ENCODE measurements around the gene GDF10.

GDF10 gene

GRCh38 chr10:47296156-47296894 is 3.7 kb upstream of the GDF10 start:
- no peak for DNase-seq

- DNase-seq: no peak
These were observed 3.1 kb upstream of the GDF10 start for GRCh38 chr10:47296941-47297340.

- DNase-seq: no peak
These were observed 2.0 kb upstream of the GDF10 start for GRCh38 chr10:47297866-47298540.

- DNase-seq: no peak
These were observed 1.3 kb upstream of the GDF10 start for GRCh38 chr10:47298715-47299114.

DNA sequence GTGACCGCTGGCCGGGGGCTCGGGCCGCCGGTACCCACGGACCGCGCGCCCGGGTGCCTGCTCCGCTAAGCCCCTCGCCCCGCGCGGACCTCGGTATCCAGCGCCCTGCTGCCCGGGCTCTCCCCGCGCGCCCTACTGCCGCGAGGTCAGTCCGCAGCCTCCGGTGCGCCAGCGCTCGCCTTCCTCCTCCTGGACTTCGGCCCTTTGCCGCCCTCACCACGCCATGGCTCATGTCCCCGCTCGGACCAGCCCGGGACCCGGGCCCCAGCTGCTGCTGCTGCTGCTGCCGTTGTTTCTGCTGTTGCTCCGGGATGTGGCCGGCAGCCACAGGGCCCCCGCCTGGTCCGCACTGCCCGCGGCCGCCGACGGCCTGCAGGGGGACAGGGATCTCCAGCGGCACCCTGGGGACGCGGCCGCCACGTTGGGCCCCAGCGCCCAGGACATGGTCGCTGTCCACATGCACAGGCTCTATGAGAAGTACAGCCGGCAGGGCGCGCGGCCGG is 483 bp downstream of the GDF10 start:
- no peak for DNase-seq

DNA sequence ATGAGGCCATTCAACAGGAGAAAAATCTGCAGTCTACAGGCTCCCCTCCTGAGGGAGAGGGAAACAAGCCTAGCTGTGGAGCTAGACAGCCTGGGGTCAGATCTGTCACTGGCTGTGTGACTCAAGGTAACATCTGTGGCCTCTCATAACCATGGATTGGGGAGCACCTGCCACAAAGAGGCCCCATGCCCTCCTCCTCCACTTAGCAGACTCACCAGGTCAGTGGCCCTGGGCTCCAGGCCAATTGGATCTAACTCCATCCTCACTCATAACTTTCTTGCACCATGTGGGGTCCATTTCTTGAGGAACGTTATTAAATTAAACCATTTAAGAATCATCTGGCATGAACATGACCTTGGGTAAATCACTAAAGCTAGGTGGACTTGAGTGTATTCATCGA is 1.8 kb downstream of the GDF10 start:
- DNase-seq: no peak

- no peak for DNase-seq
These were observed 3.1 kb downstream of the GDF10 start for GRCh38 chr10:47303105-47303504.

GRCh38 chr10:47303866-47304265 is 3.9 kb downstream of the GDF10 start:
- DNase-seq: no peak

DNA sequence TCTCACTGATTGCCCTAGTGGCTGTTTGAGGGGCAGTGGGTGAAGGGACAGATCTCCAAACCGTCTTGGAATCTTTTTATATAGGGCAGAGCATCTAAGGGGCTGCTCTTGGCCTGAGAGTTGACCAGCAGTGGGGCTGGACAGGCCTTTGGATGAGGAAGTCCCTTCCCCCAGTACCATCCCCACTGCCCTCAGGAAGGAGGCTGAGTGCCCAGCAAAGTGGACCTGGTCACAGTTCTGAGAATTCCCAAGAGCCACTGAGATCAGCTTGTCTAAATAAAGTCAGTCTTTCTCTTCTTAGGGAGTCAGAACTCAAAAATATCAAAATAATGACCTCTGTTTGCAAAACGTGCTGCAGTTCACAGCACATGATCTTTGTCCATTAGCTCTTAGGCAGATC is 5.6 kb downstream of the GDF10 start:
- no peak for DNase-seq

- no peak for DNase-seq
These were observed 6.6 kb downstream of the GDF10 start for GRCh38 chr10:47306387-47307210.

DNA sequence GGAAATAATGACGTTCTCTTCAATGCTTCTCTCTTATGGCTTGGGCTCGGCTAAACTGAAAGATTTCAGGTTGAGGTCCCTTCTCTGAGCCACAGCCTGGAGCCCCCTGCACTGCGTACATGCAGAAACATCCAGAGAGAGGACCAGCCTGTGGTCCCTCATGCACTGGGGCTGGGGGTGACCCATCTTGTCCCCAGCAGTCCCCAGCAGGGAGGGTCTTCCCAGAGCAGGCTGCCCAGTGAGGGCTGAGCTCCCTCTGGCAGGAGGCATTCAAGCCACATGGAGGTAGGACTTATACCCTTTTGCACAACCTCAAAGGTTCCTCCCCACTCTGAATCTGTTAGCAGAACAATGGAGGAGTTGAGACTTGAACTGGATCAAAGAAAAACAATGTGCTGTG is 7.4 kb downstream of the GDF10 start:
- no peak for DNase-seq

DNA sequence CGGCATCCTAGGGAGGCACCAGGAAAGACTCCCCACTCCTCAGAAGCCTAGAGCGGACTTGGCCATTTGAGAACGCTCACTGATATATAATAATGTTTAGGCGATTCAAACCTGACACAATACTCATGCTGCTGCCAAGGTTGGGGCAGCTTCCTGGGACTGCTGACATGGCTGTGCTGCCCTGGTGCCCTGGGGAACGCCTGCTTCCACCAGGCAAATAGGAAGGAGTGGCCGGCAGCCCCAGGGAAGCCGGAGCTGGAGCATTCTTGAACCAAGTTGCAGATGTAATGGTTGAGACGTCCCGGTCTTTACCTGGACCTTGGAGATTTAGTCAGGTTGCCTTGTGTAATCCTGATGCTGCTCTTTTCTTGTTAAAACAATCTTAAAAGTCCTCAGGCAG is 8.8 kb downstream of the GDF10 start:
- DNase-seq: no peak

DNA sequence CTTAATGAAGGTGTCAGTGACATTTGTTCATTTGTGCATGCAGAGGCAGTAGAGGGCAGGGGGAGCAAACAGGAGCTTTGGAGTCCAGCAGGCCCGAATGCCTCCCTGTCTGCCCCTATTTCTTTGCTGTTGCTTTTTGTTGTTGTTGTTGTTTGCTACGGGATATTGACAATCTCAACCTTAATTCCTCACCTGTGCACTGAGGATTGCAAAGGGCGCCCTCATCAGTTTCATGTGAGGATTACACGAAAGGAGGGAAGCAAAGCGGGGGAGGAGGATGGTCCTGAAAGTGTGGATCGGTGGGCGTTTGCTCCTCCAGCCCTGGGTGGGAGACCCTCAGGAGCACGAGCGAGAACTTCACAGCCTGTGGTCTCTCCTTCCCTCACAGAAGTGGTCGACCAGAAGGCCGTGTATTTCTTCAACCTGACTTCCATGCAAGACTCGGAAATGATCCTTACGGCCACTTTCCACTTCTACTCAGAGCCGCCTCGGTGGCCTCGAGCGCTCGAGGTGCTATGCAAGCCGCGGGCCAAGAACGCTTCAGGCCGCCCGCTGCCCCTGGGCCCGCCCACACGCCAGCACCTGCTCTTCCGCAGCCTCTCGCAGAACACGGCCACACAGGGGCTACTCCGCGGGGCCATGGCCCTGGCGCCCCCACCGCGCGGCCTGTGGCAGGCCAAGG is 9.6 kb downstream of the GDF10 start:
- DNase-seq: no peak

- DNase-seq: no peak
These were observed 10.1 kb downstream of the GDF10 start for GRCh38 chr10:47310090-47310505.

DNA sequence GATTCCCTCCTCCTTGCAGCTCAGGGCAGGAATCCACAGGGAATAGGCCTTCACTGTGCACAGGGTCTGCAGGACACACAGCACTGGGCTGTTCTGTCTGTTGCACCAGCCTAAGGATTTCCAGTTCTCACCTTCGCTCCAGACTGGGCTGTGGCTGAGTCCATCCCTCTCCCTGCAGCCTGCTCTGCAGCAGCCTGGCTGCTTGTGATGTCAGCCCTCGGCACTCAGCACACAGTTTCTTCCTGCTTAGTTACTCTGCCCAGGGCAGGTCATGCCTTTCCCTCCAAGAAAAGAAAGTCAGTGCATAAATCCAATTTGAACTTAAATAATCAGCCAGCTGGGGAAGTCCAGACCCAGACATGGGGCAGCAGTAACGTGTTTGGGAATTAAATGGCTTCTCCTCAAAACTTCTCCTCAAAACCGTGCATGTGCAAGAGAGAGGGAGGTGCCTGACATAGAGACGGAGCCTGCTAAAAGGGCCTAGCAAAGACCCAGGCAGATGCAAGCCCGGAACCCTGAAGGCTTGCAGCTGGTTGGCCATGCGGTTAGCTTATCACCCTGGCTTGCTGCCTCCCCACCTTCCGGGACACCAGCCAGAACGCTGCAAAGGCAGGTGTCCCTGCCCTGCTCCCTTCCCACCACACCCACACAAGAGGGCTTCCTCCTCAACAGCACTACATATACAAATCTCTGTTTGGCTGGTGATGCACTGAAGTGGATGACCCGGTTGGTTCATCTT is 11.4 kb downstream of the GDF10 start:
- peak; percentile 4 for DNase-seq

DNA sequence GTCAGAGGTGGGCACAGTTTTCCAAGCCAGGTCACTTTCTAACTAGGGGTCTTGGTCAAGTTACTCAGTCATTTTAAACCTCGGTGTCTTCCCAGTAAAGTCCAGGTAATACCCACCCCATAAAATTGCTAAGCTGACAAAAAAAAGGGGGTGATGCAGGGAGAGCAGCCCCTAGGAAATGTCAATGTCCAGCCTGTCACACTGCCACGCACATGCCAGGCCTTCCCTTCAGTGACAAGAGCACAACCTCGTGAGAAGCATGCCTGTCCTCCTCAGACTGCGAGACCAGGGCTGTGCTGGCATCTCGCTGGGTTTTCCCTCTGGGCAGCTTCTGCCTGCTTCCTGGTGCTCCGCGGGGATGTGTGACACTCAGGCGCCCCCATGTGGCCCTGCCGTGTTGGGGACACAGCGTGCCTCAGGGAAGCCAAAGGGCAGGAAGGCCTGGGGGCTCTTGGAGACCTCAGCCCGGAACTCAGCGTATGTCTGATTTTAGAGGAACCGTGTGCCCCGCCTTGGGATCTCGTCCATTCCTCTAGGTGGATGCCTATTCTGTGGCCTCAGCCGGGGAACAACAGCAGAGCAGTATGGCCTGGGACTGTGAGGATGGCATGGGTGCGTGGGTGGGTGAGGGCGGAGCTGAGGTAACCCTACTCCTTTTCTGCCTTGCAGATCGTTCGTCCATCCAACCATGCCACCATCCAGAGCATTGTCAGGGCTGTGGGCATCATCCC is 12.1 kb downstream of the GDF10 start:
- peak; percentile 0 for DNase-seq

GRCh38 chr10:47312663-47312995 is 12.6 kb downstream of the GDF10 start:
- DNase-seq: no peak

DNA sequence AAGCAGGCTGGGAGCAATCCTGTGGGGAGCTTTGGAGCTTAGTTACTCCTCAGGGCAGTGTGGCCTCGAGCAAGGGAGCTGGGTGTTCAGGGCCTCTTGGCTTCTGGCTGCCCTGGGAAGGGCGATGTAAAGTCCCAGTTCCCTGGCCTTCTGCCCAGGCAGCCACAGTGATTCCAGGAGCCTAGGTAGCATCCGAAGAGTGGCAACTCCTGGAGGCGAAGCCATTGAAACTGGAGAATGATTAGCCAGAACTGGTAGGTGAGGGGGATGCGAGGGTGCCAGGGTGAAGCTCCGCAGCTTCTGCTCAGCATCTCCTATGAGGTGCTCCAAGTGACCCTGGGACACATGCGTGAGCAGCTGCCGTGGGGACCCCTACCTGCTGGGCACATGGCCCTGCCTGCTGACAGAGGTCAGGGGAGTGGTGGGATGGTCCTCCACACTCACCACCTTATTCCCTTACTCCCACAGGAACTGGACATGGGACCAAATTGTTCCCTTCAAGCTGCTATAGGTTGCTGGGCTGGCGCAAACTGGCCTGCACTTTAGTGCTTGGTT is 14.5 kb downstream of the GDF10 start:
- no peak for DNase-seq

GRCh38 chr10:47315421-47315820 is 15.4 kb downstream of the GDF10 start:
- DNase-seq: no peak

- DNase-seq: no peak
These were observed 16.1 kb downstream of the GDF10 start for GRCh38 chr10:47316131-47316530.

- DNase-seq: no peak
These were observed 17.3 kb downstream of the GDF10 start for GRCh38 chr10:47317251-47317650.
